Peyer's patch (tissue), 4 donors: ENCODE results near the gene TSHZ1. TPM values are rescaled to one million over a fixed set of nuclear protein-coding genes. Genes with fewer than 3 reads are reported as not detected.

Experiments used
- DNase-seq, 3 donors: peaks; one replicate each; pipeline ENCODE4 v3.0.0-alpha.2; 2017 to 2019
- H3K27ac ChIP-seq, 4 donors: fragments of 200-600 bp; sonication (generic); one replicate each; pipeline ENCODE4 v1.5.1; 2016 to 2019
- H3K27me3 ChIP-seq, 2 donors: fragments of 200-600 bp; sonication (generic); one replicate each; pipeline ENCODE4 v1.5.1; 2019
- H3K36me3 ChIP-seq, 3 donors: fragments of 200-600 bp; sonication (generic); one replicate each; pipeline ENCODE4 v1.5.1; 2016 to 2019
- H3K4me1 ChIP-seq, 4 donors: fragments of 200-600 bp; sonication (generic); one replicate each; pipeline ENCODE4 v1.5.1; 2016 to 2019
- H3K4me3 ChIP-seq, 4 donors: fragments of 200-600 bp; sonication (generic); 1 replicate in 3 of 4; 2 replicates in 1 of 4; pipeline ENCODE4 v1.5.1; 2016 to 2019; ENCODE audit warnings: mild to moderate bottlenecking in 1 of 4
- H3K9me3 ChIP-seq, 4 donors: fragments of 200-600 bp; sonication (generic); one replicate each; pipeline ENCODE4 v1.5.1; 2016 to 2019; ENCODE audit warnings: mild to moderate bottlenecking in 1 of 4
- CTCF ChIP-seq, 6 experiments: fragments of 450-650 bp in 4 of 6; fragments of 200-600 bp in 2 of 6; sonication (generic) in 1 of 6; IDR thresholded peaks; one replicate each; pipeline ENCODE4 v1.5.1; 2017 to 2019; ENCODE audit warnings: antibody characterized with exemption in 6 of 6, mild to moderate bottlenecking in 3 of 6, moderate library complexity in 1 of 6
- POLR2A ChIP-seq, 2 donors: fragments of 450-650 bp; IDR thresholded peaks; one replicate each; pipeline ENCODE4 v1.5.1; 2017; ENCODE audit warnings: antibody characterized with exemption in 2 of 2, mild to moderate bottlenecking in 2 of 2, moderate library complexity in 2 of 2
- total RNA-seq, 4 donors: library from RNA; depleted of rRNA; stranded (reverse); fragments of >200 nt; gene quantifications; one replicate each; pipeline ENCODE4 v1.1.0, GENCODE V29; 2016

The TSHZ1 gene
- total RNA-seq, 4 donors from 2014 or later = 12.4 to 34.8 (median 28.4) TPM

GRCh38 chr18:75203416-75204268, 7.0 kb upstream of the TSHZ1 start:
- DNase-seq = peak in 1 of 3 donors; percentile 45
- no peaks in the 10 kb centered on the region for H3K27me3 ChIP-seq
- H3K4me3 ChIP-seq = peak overlapping the region; percentile 21 to 54 (median 42)
- no peaks in the 10 kb centered on the region for H3K9me3 ChIP-seq
- TF ChIP-seq CTCF (IDR thresholded peaks at IDR 0.05) (no peak), POLR2A (IDR thresholded peaks at IDR 0.05) (no peak)
- peaks cover 0 to 38% (median 7%) of the 10 kb centered on the region in 4 donors for H3K4me1 ChIP-seq
- H3K27ac ChIP-seq = peak overlapping the region in 1 of 4 donors; percentile 63
- peaks cover 0 to 19% (median 0%) of the 10 kb centered on the region in 3 donors for H3K36me3 ChIP-seq

- no peaks in the 10 kb centered on the region for H3K9me3 ChIP-seq
- peak in 1 of 3 donors; percentile 45 for DNase-seq
- TF ChIP-seq POLR2A (IDR thresholded peaks at IDR 0.05) (no peak), CTCF (IDR thresholded peaks at IDR 0.05) (no peak)
- H3K36me3 ChIP-seq = peaks cover 0 to 19% (median 0%) of the 10 kb centered on the region in 3 donors
- peak overlapping the region; percentile 21 to 54 (median 42) for H3K4me3 ChIP-seq
- peak overlapping the region in 3 of 4 donors; percentile 15 to 63 (median 23) for H3K27ac ChIP-seq
- H3K27me3 ChIP-seq = no peaks in the 10 kb centered on the region
- H3K4me1 ChIP-seq = peaks cover 0 to 38% (median 7%) of the 10 kb centered on the region in 4 donors
These were observed 6.3 kb upstream of the TSHZ1 start for GRCh38 chr18:75204269-75204731.

GRCh38 chr18:75204732-75205513, 5.7 kb upstream of the TSHZ1 start:
- TF ChIP-seq POLR2A (IDR thresholded peaks at IDR 0.05) = no peak
- TF ChIP-seq CTCF (IDR thresholded peaks at IDR 0.05) = no peak
- peak overlapping the region; percentile 21 to 54 (median 42) for H3K4me3 ChIP-seq
- peak overlapping the region in 3 of 4 donors; percentile 15 to 63 (median 23) for H3K27ac ChIP-seq
- H3K4me1 ChIP-seq = peaks cover 0 to 38% (median 7%) of the 10 kb centered on the region in 4 donors
- peak in 2 of 3 donors; percentile 57 to 68 for DNase-seq
- H3K36me3 ChIP-seq = peaks cover 0 to 15% (median 0%) of the 10 kb centered on the region in 3 donors
- H3K9me3 ChIP-seq = no peaks in the 10 kb centered on the region
- no peaks in the 10 kb centered on the region for H3K27me3 ChIP-seq

GRCh38 chr18:75205514-75206132, 5.0 kb upstream of the TSHZ1 start:
- Histone ChIP-seq H3K4me1 (peaks cover 0 to 38% (median 7%) of the 10 kb centered on the region in 4 donors), H3K9me3 (no peaks in the 10 kb centered on the region), H3K4me3 (peak overlapping the region in 1 of 4 donors; percentile 53), H3K27me3 (no peaks in the 10 kb centered on the region), H3K36me3 (peaks cover 0 to 8% (median 0%) of the 10 kb centered on the region in 3 donors), H3K27ac (peak overlapping the region in 1 of 4 donors; percentile 63)
- no peak for TF ChIP-seq POLR2A (IDR thresholded peaks at IDR 0.05)
- TF ChIP-seq CTCF (IDR thresholded peaks at IDR 0.05) = no peak
- DNase-seq = no peak
